Suprapubic skin (tissue), 4 donors: ENCODE measurements around the gene HIBCH.

Experiments used
- CTCF ChIP-seq, 2 donors: fragments of 200-600 bp in 1 of 2; fragments of 450-650 bp in 1 of 2; sonication (generic) in 1 of 2; IDR thresholded peaks; one replicate each; pipeline ENCODE4 v1.5.1; 2016 to 2019; ENCODE audit warnings: antibody characterized with exemption in 2 of 2, mild to moderate bottlenecking in 1 of 2, moderate library complexity in 1 of 2
- EP300 ChIP-seq: sonication (generic); formaldehyde crosslinking; IDR thresholded peaks from one replicate; pipeline ENCODE4 v1.6.1; 2017; ENCODE audit warnings: antibody characterized with exemption
- POLR2A ChIP-seq, 2 donors: fragments of 450-650 bp; IDR thresholded peaks; one replicate each; pipeline ENCODE4 v1.6.1; 2017; ENCODE audit warnings: antibody characterized with exemption in 2 of 2, mild to moderate bottlenecking in 2 of 2, moderate library complexity in 2 of 2
- POLR2AphosphoS5 ChIP-seq, 3 donors: sonication (generic); formaldehyde crosslinking; IDR thresholded peaks; one replicate each; pipeline ENCODE4 v1.6.1; 2017; ENCODE audit warnings: antibody characterized with exemption in 3 of 3

GRCh38 chr2:190315273-190315672, 4.4 kb downstream of the HIBCH start:
- TF ChIP-seq POLR2A (IDR thresholded peaks at IDR 0.05), result no peak
- no peak for TF ChIP-seq CTCF (IDR thresholded peaks at IDR 0.05)
- TF ChIP-seq POLR2AphosphoS5 (IDR thresholded peaks at IDR 0.05), result no peak
- no peak for TF ChIP-seq EP300
